ACC112 (cell line): ENCODE data around the gene PEAK3.

Source experiments
- H2AFZ ChIP-seq: fragments of 200-600 bp; sonication (generic); one replicate; pipeline ENCODE4 v1.6.0; 2017; ENCODE audit warnings: antibody characterized with exemption, low read length; ENCODE audit not compliant: unreplicated experiment
- H3K27ac ChIP-seq: fragments of 200-600 bp; sonication (generic); 2 replicates; pipeline ENCODE4 v1.5.1; 2014; ENCODE audit warnings: low read depth, mild to moderate bottlenecking, antibody characterized with exemption, low read length, moderate library complexity
- H3K27me3 ChIP-seq: fragments of 200-600 bp; sonication (generic); 2 replicates; pipeline ENCODE4 v1.6.1; 2014; ENCODE audit warnings: mild to moderate bottlenecking, antibody characterized with exemption, low read length, moderate library complexity, mixed read lengths; ENCODE audit not compliant: insufficient read depth
- H3K36me3 ChIP-seq: fragments of 200-600 bp; sonication (generic); 2 replicates; pipeline ENCODE4 v1.6.1; 2016; ENCODE audit warnings: mild to moderate bottlenecking, antibody characterized with exemption, low read length, moderate library complexity, mixed read lengths; ENCODE audit not compliant: insufficient read depth
- H3K4me1 ChIP-seq: fragments of 200-600 bp; sonication (generic); one replicate; pipeline ENCODE4 v1.6.1; 2016; ENCODE audit warnings: low read length, mixed read lengths; ENCODE audit not compliant: insufficient read depth, unreplicated experiment, control insufficient read depth
- H3K4me3 ChIP-seq: fragments of 200-600 bp; sonication (generic); 2 replicates; pipeline ENCODE4 v1.5.1; 2014; ENCODE audit warnings: mild to moderate bottlenecking, low read depth, low read length
- H3K79me2 ChIP-seq: fragments of 200-600 bp; sonication (generic); one replicate; pipeline ENCODE4 v1.6.0; 2016; ENCODE audit warnings: low read length; ENCODE audit not compliant: control insufficient read depth, unreplicated experiment, insufficient read depth

PEAK3 gene

GRCh38 chr19:2276429-2276986 lies 5.5 kb downstream of the PEAK3 start:
- Histone ChIP-seq H3K4me3 (no peak overlapping the region), H3K4me1 (peaks cover 9% of the 10 kb centered on the region), H3K27me3 (no peaks in the 10 kb centered on the region), H3K27ac (no peak overlapping the region), H3K36me3 (peaks cover 4% of the 10 kb centered on the region; the same call in 1 of the 2 replicates), H3K79me2 (peaks cover 34% of the 10 kb centered on the region), H2AFZ (no peak overlapping the region)

GRCh38 chr19:2275588-2276428 lies 6.2 kb downstream of the PEAK3 start:
- Histone ChIP-seq H3K27ac (no peak overlapping the region), H3K4me3 (no peak overlapping the region), H2AFZ (no peak overlapping the region), H3K36me3 (peaks cover 4% of the 10 kb centered on the region; the same call in 1 of the 2 replicates), H3K79me2 (peaks cover 41% of the 10 kb centered on the region), H3K27me3 (no peaks in the 10 kb centered on the region), H3K4me1 (peaks cover 9% of the 10 kb centered on the region)

GRCh38 chr19:2274931-2275535 lies 6.9 kb downstream of the PEAK3 start:
- H3K4me1 ChIP-seq, result peaks cover 9% of the 10 kb centered on the region
- no peak overlapping the region for H2AFZ ChIP-seq
- H3K27ac ChIP-seq, result no peak overlapping the region
- H3K4me3 ChIP-seq, result no peak overlapping the region
- peaks cover 47% of the 10 kb centered on the region for H3K79me2 ChIP-seq
- H3K36me3 ChIP-seq, result peaks cover 4% of the 10 kb centered on the region; the same call in 1 of the 2 replicates
- H3K27me3 ChIP-seq, result no peaks in the 10 kb centered on the region

DNA sequence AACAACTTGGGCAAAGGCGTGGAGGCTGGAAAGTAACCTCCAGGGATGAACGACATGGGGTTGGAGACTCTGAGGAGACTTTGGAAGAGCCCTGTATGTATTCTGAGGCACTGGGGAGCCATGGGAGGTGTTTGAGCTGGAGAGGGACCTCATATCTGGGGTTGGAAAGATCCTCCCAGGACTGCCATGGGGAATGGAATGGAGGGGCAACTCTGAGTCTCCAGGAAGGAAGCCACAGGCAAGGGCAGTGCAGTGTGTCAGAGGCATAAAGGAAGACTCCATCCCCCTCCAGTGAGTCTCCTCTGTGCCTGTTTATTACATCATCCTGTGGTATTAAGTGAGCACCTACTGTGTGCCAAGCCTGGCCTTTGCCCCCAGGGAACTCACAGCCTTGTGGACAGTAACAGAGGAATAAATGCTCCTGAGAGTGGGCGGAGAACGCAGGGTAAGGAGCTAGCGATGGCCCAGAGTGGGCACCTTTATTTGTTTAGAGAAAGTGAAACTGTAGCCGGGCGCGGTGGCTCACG lies 7.7 kb downstream of the PEAK3 start:
- H3K4me3 ChIP-seq, result no peak overlapping the region
- H3K27me3 ChIP-seq, result no peaks in the 10 kb centered on the region
- peaks cover 54% of the 10 kb centered on the region for H3K79me2 ChIP-seq
- H3K27ac ChIP-seq, result no peak overlapping the region
- H2AFZ ChIP-seq, result no peak overlapping the region
- peaks cover 4% of the 10 kb centered on the region; the same call in 1 of the 2 replicates for H3K36me3 ChIP-seq
- H3K4me1 ChIP-seq, result peaks cover 9% of the 10 kb centered on the region

GRCh38 chr19:2273356-2274184 lies 8.4 kb downstream of the PEAK3 start:
- H3K27me3 ChIP-seq, result no peaks in the 10 kb centered on the region
- H2AFZ ChIP-seq, result no peak overlapping the region
- H3K4me1 ChIP-seq, result peaks cover 9% of the 10 kb centered on the region
- H3K4me3 ChIP-seq, result peak overlapping the region; percentile 98
- peaks cover 4% of the 10 kb centered on the region; the same call in 1 of the 2 replicates for H3K36me3 ChIP-seq
- H3K27ac ChIP-seq, result no peak overlapping the region
- H3K79me2 ChIP-seq, result peaks cover 54% of the 10 kb centered on the region

DNA sequence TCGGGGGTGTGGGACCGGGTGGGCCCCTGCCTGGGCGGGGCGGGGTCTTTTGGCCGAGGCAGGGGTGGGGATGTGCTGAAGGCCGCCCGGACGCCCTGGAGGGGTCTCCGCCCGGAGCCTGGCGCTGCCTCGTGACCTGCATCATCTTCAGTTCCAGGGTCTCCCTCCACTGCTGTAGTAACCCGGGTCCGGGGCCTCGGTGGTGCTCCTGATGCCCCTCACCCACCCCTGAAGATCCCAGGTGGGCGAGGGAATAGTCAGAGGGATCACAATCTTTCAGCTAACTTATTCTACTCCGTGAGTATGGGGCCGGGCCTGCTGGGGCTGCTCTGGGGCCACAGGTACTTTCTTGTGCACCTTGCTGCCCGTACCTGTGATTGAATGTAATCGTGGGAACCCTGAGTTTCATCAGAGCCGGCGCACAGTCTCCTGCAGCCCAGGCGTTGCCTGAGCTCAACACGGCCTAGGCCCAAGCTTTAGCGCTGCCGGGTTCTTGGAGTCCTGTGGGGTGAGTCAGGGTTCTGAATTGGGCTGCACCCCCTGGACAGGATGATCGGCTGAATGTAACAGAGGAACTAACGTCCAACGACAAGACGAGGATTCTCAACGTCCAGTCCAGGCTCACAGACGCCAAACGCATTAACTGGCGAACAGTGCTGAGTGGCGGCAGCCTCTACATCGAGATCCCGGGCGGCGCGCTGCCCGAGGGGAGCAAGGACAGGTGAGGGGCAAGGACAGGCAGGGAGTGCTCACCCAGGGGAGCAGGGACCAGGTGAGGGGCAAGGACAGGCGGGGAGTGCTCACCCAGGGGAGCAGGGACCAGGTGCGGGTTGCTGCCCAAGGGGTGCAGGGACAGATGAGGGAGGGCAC lies 10.5 kb downstream of the PEAK3 start:
- Histone ChIP-seq H3K4me1 (peaks cover 15% of the 10 kb centered on the region), H3K4me3 (peak overlapping the region; percentile 98), H3K36me3 (peaks cover 4% of the 10 kb centered on the region; the same call in 1 of the 2 replicates), H3K27ac (peak overlapping the region; percentile 73), H2AFZ (no peak overlapping the region), H3K27me3 (no peaks in the 10 kb centered on the region), H3K79me2 (peaks cover 54% of the 10 kb centered on the region)

GRCh38 chr19:2270423-2271233 lies 11.3 kb downstream of the PEAK3 start:
- Histone ChIP-seq H3K79me2 (peaks cover 52% of the 10 kb centered on the region), H3K27me3 (no peaks in the 10 kb centered on the region), H3K27ac (peak overlapping the region; percentile 89), H3K4me3 (peak overlapping the region; percentile 98), H3K36me3 (peaks cover 4% of the 10 kb centered on the region; the same call in 1 of the 2 replicates), H2AFZ (no peak overlapping the region), H3K4me1 (peaks cover 17% of the 10 kb centered on the region)

DNA sequence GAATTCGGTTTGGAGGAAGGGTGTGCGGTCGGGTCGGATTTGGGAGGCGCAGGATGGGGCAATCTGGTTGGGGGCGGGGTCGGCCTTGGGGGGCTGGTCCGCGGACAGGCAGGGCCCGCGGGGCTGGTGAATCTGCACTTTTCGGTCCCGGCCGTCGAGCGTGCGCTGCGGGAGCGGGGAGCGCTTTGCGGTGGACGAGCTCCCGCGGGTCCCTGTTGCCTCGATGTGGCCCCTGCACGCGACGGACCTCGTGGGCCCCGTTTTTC lies 11.9 kb downstream of the PEAK3 start:
- peaks cover 49% of the 10 kb centered on the region for H3K79me2 ChIP-seq
- H3K27ac ChIP-seq, result peak overlapping the region; percentile 89
- peaks cover 4% of the 10 kb centered on the region; the same call in 1 of the 2 replicates for H3K36me3 ChIP-seq
- H2AFZ ChIP-seq, result no peak overlapping the region
- H3K27me3 ChIP-seq, result no peaks in the 10 kb centered on the region
- peaks cover 17% of the 10 kb centered on the region for H3K4me1 ChIP-seq
- peak overlapping the region; percentile 98 for H3K4me3 ChIP-seq
